HepG2 (cell line): ENCODE data around the gene HLF. TPM values are rescaled to one million over a fixed set of nuclear protein-coding genes. Genes with fewer than 3 reads are reported as not detected.
A peak's percentile ranks its signal among the peaks of the same experiment; 100 is the strongest.

ENCODE experiments used
- ATAD3A ChIP-seq: sonication (generic); formaldehyde crosslinking; IDR thresholded peaks from 2 replicates; pipeline ENCODE4 v1.4.0; 2020; ENCODE audit warnings: missing genetic modification reagents
- CBFB ChIP-seq: sonication (generic); formaldehyde crosslinking; IDR thresholded peaks from 2 replicates; pipeline ENCODE4 v1.4.0; 2020; ENCODE audit warnings: missing genetic modification reagents
- GATAD1 ChIP-seq: IDR thresholded peaks from 2 replicates; pipeline ENCODE4 v1.6.1; 2016; ENCODE audit warnings: missing genetic modification reagents, missing compliant biosample characterization
- GTF3A ChIP-seq: sonication (generic); formaldehyde crosslinking; conservative IDR thresholded peaks from 2 replicates; pipeline ENCODE4 v1.4.0; 2020; ENCODE audit warnings: mild to moderate bottlenecking, missing genetic modification reagents
- HDAC2 ChIP-seq: sonication (generic); formaldehyde crosslinking; IDR thresholded peaks from 2 replicates; pipeline ENCODE4 v1.4.0; 2020; ENCODE audit warnings: missing genetic modification reagents
- HMG20A ChIP-seq: IDR thresholded peaks from 2 replicates; pipeline ENCODE4 v1.6.1; 2016; ENCODE audit warnings: borderline replicate concordance
- HNF4A ChIP-seq: sonication (generic); formaldehyde crosslinking; IDR thresholded peaks from 2 replicates; pipeline ENCODE4 v1.4.0; 2020; ENCODE audit warnings: missing genetic modification reagents
- MIXL1 ChIP-seq: IDR thresholded peaks from 2 replicates; pipeline ENCODE4 v1.6.1; 2016
- MXI1 ChIP-seq: IDR thresholded peaks from 3 replicates; pipeline ENCODE4 v1.6.1; 2012; ENCODE audit warnings: low read depth, low read length, inconsistent platforms, borderline replicate concordance
- NR2F6 ChIP-seq, 2 experiments: IDR thresholded peaks; 2 replicates each; pipeline ENCODE4 v1.6.1; 2016; ENCODE audit warnings: antibody characterized with exemption in 1 of 2, mild to moderate bottlenecking in 1 of 2
- POLR2AphosphoS2 ChIP-seq: IDR thresholded peaks from 2 replicates; pipeline ENCODE4 v1.6.1; 2011; ENCODE audit warnings: low read depth, low read length, improper control_type of control experiment
- RCOR2 ChIP-seq: IDR thresholded peaks from 2 replicates; pipeline ENCODE4 v1.6.1; 2016; ENCODE audit warnings: missing biosample characterization, missing genetic modification reagents
- STAT5B ChIP-seq: sonication (generic); formaldehyde crosslinking; IDR thresholded peaks from 2 replicates; pipeline ENCODE4 v1.4.0; 2020; ENCODE audit warnings: missing genetic modification reagents
- ZIK1 ChIP-seq: sonication (generic); formaldehyde crosslinking; IDR thresholded peaks from 2 replicates; pipeline ENCODE4 v1.5.0; 2020; ENCODE audit warnings: mild to moderate bottlenecking, low read depth, missing genetic modification reagents, borderline replicate concordance
- ZMYM3 ChIP-seq: sonication (generic); formaldehyde crosslinking; IDR thresholded peaks from 2 replicates; pipeline ENCODE4 v1.5.1; 2020; ENCODE audit warnings: mild to moderate bottlenecking, missing genetic modification reagents
- ZNF17 ChIP-seq: sonication (generic); formaldehyde crosslinking; IDR thresholded peaks from 2 replicates; pipeline ENCODE4 v1.5.0; 2020; ENCODE audit warnings: mild to moderate bottlenecking, missing genetic modification reagents
- ZNF232 ChIP-seq: sonication (generic); formaldehyde crosslinking; IDR thresholded peaks from 2 replicates; pipeline ENCODE4 v1.4.0; 2020; ENCODE audit warnings: missing genetic modification reagents, borderline replicate concordance
- ZNF34 ChIP-seq: sonication (generic); formaldehyde crosslinking; IDR thresholded peaks from 2 replicates; pipeline ENCODE4 v1.4.0; 2020; ENCODE audit warnings: mild to moderate bottlenecking, missing genetic modification reagents, borderline replicate concordance
- ZNF441 ChIP-seq: sonication (generic); formaldehyde crosslinking; IDR thresholded peaks from 2 replicates; pipeline ENCODE4 v1.7.0; 2021; ENCODE audit warnings: missing genetic modification reagents, borderline replicate concordance
- ZNF597 ChIP-seq: sonication (generic); formaldehyde crosslinking; IDR thresholded peaks from 2 replicates; pipeline ENCODE4 v1.5.0; 2020; ENCODE audit warnings: missing genetic modification reagents
- polyA plus RNA-seq, 8 experiments: library from polyadenylated mRNA; depleted of rRNA in 3 of 8; stranded (reverse) in 7 of 8; unstranded in 1 of 8; fragments of >200 nt; fragmentation: Illumina TruSeq in 4 of 8; extraction: Trizol in 4 of 8; gene quantifications; 2 replicates each; pipeline versions ENCODE4 v1.2.1 to v1.2.3, GENCODE V29; 2011 to 2016; ENCODE audit warnings: low read depth in 4 of 8, missing spikeins in 1 of 8, mixed read lengths in 1 of 8; ENCODE audit not compliant: insufficient read depth in 1 of 8
- total RNA-seq, 5 experiments: library from RNA; depleted of rRNA; stranded (reverse); fragments of >200 nt; fragmentation: Illumina TruSeq; extraction: Trizol; gene quantifications; 2 replicates each; pipeline ENCODE4 v1.2.3, GENCODE V29; 2016; ENCODE audit warnings: low read depth in 1 of 5
- TF ChIP-seq, protein P1 (sequence below): sonication (generic); formaldehyde crosslinking; IDR thresholded peaks from 2 replicates; pipeline ENCODE4 v1.9.0; 2022; ENCODE audit warnings: low read depth, missing genetic modification reagents
- TF ChIP-seq, protein P2 (sequence below): sonication (generic); formaldehyde crosslinking; IDR thresholded peaks from 2 replicates; pipeline ENCODE4 v1.4.0; 2020; ENCODE audit warnings: missing genetic modification reagents

Gene HLF
- total and polyA plus RNA-seq, 2 of the 13 experiments (the other 11 are each of a cell fraction or from before 2014, with no cell fraction given), result 202 to 346 TPM

- TF ChIP-seq, protein P1, sequence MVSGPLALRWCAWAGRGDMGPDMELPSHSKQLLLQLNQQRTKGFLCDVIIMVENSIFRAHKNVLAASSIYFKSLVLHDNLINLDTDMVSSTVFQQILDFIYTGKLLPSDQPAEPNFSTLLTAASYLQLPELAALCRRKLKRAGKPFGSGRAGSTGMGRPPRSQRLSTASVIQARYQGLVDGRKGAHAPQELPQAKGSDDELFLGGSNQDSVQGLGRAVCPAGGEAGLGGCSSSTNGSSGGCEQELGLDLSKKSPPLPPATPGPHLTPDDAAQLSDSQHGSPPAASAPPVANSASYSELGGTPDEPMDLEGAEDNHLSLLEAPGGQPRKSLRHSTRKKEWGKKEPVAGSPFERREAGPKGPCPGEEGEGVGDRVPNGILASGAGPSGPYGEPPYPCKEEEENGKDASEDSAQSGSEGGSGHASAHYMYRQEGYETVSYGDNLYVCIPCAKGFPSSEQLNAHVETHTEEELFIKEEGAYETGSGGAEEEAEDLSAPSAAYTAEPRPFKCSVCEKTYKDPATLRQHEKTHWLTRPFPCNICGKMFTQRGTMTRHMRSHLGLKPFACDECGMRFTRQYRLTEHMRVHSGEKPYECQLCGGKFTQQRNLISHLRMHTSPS (CRISPR knock-in tag), result peak; percentile 64; the same call in 1 of the 2 replicates
- TF ChIP-seq ZNF17, result no peak
- no peak for TF ChIP-seq ZNF441 (CRISPR knock-in tag)
- TF ChIP-seq NR2F6 (IDR thresholded peaks at IDR 0.05), result peak; percentile 14; the same call in 1 of the 2 replicates
- TF ChIP-seq NR2F6 (CRISPR knock-in tag; IDR thresholded peaks at IDR 0.05), result no peak
- peak; percentile 64; the same call in 1 of the 3 replicates for TF ChIP-seq MXI1
- 0 out of 2 replicates have a peak, but pooled peaks have one; percentile 11 for TF ChIP-seq HMG20A (CRISPR knock-in tag)
- 0 out of 2 replicates have a peak, but pooled peaks have one; percentile 67 for TF ChIP-seq ATAD3A (CRISPR knock-in tag)
- 0 out of 2 replicates have a peak, but pooled peaks have one; percentile 30 for TF ChIP-seq POLR2AphosphoS2
- 0 out of 2 replicates have a peak, but pooled peaks have one; percentile 40 for TF ChIP-seq GTF3A (CRISPR knock-in tag)
- peak; percentile 25; the same call in 1 of the 2 replicates for TF ChIP-seq GATAD1 (CRISPR knock-in tag)
- TF ChIP-seq HDAC2 (CRISPR knock-in tag), result 0 out of 2 replicates have a peak, but pooled peaks have one; percentile 19
- no peak; the same call in 1 of the 2 replicates for TF ChIP-seq ZNF232 (CRISPR knock-in tag)
- 0 out of 2 replicates have a peak, but pooled peaks have one; percentile 20 for TF ChIP-seq HNF4A (CRISPR knock-in tag)
- no peak for TF ChIP-seq ZMYM3 (CRISPR knock-in tag)
- TF ChIP-seq ZNF597 (CRISPR knock-in tag), result no peak
- TF ChIP-seq STAT5B (CRISPR knock-in tag), result no peak
- 0 out of 2 replicates have a peak, but pooled peaks have one; percentile 64 for TF ChIP-seq ZNF34 (CRISPR knock-in tag)
- 0 out of 2 replicates have a peak, but pooled peaks have one; percentile 3 for TF ChIP-seq CBFB (CRISPR knock-in tag)
- peak; percentile 52; the same call in 1 of the 2 replicates for TF ChIP-seq MIXL1
- TF ChIP-seq RCOR2, result 0 out of 2 replicates have a peak, but pooled peaks have one; percentile 35
- no peak for TF ChIP-seq ZIK1 (CRISPR knock-in tag)
- TF ChIP-seq, protein P2, sequence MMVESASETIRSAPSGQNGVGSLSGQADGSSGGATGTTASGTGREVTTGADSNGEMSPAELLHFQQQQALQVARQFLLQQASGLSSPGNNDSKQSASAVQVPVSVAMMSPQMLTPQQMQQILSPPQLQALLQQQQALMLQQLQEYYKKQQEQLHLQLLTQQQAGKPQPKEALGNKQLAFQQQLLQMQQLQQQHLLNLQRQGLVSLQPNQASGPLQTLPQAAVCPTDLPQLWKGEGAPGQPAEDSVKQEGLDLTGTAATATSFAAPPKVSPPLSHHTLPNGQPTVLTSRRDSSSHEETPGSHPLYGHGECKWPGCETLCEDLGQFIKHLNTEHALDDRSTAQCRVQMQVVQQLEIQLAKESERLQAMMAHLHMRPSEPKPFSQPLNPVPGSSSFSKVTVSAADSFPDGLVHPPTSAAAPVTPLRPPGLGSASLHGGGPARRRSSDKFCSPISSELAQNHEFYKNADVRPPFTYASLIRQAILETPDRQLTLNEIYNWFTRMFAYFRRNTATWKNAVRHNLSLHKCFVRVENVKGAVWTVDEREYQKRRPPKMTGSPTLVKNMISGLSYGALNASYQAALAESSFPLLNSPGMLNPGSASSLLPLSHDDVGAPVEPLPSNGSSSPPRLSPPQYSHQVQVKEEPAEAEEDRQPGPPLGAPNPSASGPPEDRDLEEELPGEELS, result peak; percentile 18; the same call in 1 of the 2 replicates
These were observed 30.8 kb downstream of the HLF start (continued) for GRCh38 chr17:55295411-55296170.
